ENCODE measurements around the gene EXOC7.

The EXOC7 gene

DNA sequence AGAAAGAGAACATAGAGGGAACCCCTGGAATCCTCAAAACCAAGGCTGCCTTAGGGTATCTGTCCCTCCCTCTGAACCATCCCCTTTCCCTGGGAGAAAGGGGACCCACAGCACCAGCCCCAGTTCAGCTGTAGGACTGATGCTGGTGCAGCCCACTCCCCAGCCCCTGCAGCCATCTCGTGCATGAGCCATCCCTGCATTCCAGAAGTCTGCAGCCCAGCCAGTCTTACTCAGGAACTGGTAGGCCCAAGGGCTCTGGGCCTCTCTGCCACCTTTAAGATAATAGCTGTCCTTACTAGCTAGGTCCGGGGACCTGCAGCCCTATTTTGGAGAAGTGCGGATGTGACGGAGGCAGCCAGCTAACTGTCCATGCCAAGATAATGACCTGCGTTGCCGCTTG, 70.4 kb downstream of the EXOC7 start:
- H3K4me3 ChIP-seq (ENCODE audit: low read depth, low read length), result no peak overlapping the region
- no peaks in the 10 kb centered on the region for H3K36me3 ChIP-seq (ENCODE audit: insufficient read depth, low read length)
- no peak overlapping the region for H3K27ac ChIP-seq (ENCODE audit: low read depth, low read length)
- peaks cover 5% of the 10 kb centered on the region for H3K4me1 ChIP-seq (ENCODE audit: control insufficient read depth, insufficient read depth, low read length, unreplicated experiment)
- H3K27me3 ChIP-seq (ENCODE audit: insufficient read depth, low read length), result no peaks in the 10 kb centered on the region
- H2AFZ ChIP-seq (ENCODE audit: low read length, unreplicated experiment), result no peak overlapping the region
- no peaks in the 10 kb centered on the region for H3K79me2 ChIP-seq (ENCODE audit: control insufficient read depth, insufficient read depth, low read length, unreplicated experiment)

DNA sequence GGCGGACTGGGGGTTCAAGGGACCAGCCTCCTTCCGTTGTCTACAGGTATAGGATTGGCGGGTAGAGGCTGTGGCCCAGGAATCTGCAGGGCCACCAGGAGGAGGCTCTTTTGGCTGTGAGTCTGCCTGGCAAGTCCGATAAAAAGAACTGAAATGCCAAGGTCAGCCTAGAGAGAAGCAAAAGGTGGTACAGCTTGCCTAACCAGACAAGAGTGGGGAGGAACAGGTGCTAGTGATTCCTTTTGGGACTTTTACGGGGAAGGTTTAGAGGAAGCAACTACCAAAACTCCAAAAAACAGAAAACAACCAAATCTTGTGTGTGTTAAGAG, 70.8 kb downstream of the EXOC7 start:
- Histone ChIP-seq H3K4me3 (ENCODE audit: low read depth, low read length) (no peak overlapping the region), H3K27me3 (ENCODE audit: insufficient read depth, low read length) (no peaks in the 10 kb centered on the region), H2AFZ (ENCODE audit: low read length, unreplicated experiment) (no peak overlapping the region), H3K79me2 (ENCODE audit: control insufficient read depth, insufficient read depth, low read length, unreplicated experiment) (no peaks in the 10 kb centered on the region), H3K4me1 (ENCODE audit: control insufficient read depth, insufficient read depth, low read length, unreplicated experiment) (peaks cover 5% of the 10 kb centered on the region), H3K36me3 (ENCODE audit: insufficient read depth, low read length) (no peaks in the 10 kb centered on the region), H3K27ac (ENCODE audit: low read depth, low read length) (no peak overlapping the region)

DNA sequence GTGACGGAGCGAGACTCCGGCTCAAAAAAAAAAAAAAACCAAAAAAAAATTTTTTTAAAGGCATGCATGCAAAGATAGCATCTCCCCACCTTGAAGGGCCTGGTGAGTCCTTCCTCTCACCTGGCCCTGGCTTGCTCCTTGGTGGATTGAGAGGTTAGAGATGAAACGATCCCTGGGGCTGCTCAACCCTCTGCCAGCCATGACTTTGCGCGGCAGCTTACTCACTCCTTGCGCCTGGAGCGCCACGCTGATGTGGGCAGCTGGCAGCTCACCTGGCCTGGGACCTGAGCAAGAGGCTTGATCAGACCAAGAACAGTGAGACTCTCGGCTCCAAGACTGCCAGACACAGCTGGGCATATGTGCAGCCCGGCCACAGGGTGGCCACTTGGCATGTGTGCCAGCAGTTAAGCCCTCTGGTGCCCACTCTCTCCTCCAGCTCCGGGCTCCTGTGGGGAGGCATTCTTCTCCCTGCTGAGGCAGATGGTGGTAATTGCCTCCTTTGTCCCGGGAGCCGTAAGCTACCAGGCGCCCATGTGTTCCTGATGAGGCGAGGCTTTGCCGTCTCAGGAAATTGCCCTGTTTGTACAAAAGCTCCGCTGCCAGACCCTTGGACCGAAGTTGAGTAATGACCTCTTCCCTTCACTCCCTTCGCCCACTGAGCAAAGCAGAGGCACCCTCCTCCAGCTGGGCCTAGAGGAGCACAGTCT, 71.4 kb downstream of the EXOC7 start:
- Histone ChIP-seq H3K27me3 (ENCODE audit: insufficient read depth, low read length) (no peaks in the 10 kb centered on the region), H3K4me3 (ENCODE audit: low read depth, low read length) (no peak overlapping the region), H3K4me1 (ENCODE audit: control insufficient read depth, insufficient read depth, low read length, unreplicated experiment) (peaks cover 5% of the 10 kb centered on the region), H3K27ac (ENCODE audit: low read depth, low read length) (no peak overlapping the region), H3K79me2 (ENCODE audit: control insufficient read depth, insufficient read depth, low read length, unreplicated experiment) (no peaks in the 10 kb centered on the region), H2AFZ (ENCODE audit: low read length, unreplicated experiment) (no peak overlapping the region), H3K36me3 (ENCODE audit: insufficient read depth, low read length) (no peaks in the 10 kb centered on the region)
